ENCODE results near the gene DRG2.

The DRG2 gene

GRCh38 chr17:18070861-18071340, 16.8 kb upstream of the DRG2 start:
- TF ChIP-seq EP300 (IDR thresholded peaks at IDR 0.05; ENCODE audit: borderline replicate concordance) = no peak
- no peak for TF ChIP-seq CREB1 (IDR thresholded peaks at IDR 0.05; ENCODE audit: low read depth)
- no peak for TF ChIP-seq USF1 (IDR thresholded peaks at IDR 0.05)
- no peak for TF ChIP-seq YY1 (IDR thresholded peaks at IDR 0.05; ENCODE audit: low read depth)
- no peak for TF ChIP-seq ZBTB7A (IDR thresholded peaks at IDR 0.05; ENCODE audit: low read depth)
- no peak for TF ChIP-seq REST (IDR thresholded peaks at IDR 0.05; ENCODE audit: low read depth)
- no peak for TF ChIP-seq RAD21 (IDR thresholded peaks at IDR 0.05; ENCODE audit: low read depth)
- no peak for TF ChIP-seq TAF1 (IDR thresholded peaks at IDR 0.05; ENCODE audit: low read depth)
- TF ChIP-seq NFIC (IDR thresholded peaks at IDR 0.05) = no peak
- TF ChIP-seq CEBPB (IDR thresholded peaks at IDR 0.05) = no peak
- no peak for TF ChIP-seq EGR1 (IDR thresholded peaks at IDR 0.05)
- TF ChIP-seq TEAD4 (IDR thresholded peaks at IDR 0.05) = no peak
- TF ChIP-seq FOXM1 (IDR thresholded peaks at IDR 0.05; ENCODE audit: borderline replicate concordance, low read depth) = no peak
- no peak for TF ChIP-seq MAX (IDR thresholded peaks at IDR 0.05)

- TF ChIP-seq FOXM1 (IDR thresholded peaks at IDR 0.05; ENCODE audit: borderline replicate concordance, low read depth) = no peak
- TF ChIP-seq NFIC (IDR thresholded peaks at IDR 0.05) = no peak
- no peak for TF ChIP-seq YY1 (IDR thresholded peaks at IDR 0.05; ENCODE audit: low read depth)
- no peak for TF ChIP-seq ZBTB7A (IDR thresholded peaks at IDR 0.05; ENCODE audit: low read depth)
- TF ChIP-seq MAX (IDR thresholded peaks at IDR 0.05) = no peak
- no peak for TF ChIP-seq EP300 (IDR thresholded peaks at IDR 0.05; ENCODE audit: borderline replicate concordance)
- no peak for TF ChIP-seq TAF1 (IDR thresholded peaks at IDR 0.05; ENCODE audit: low read depth)
- no peak for TF ChIP-seq TEAD4 (IDR thresholded peaks at IDR 0.05)
- no peak for TF ChIP-seq USF1 (IDR thresholded peaks at IDR 0.05)
- TF ChIP-seq REST (IDR thresholded peaks at IDR 0.05; ENCODE audit: low read depth) = no peak
- no peak for TF ChIP-seq TCF12 (IDR thresholded peaks at IDR 0.05; ENCODE audit: low read depth)
- TF ChIP-seq CREB1 (IDR thresholded peaks at IDR 0.05; ENCODE audit: low read depth) = no peak
- no peak for TF ChIP-seq CEBPB (IDR thresholded peaks at IDR 0.05)
- no peak for TF ChIP-seq RAD21 (IDR thresholded peaks at IDR 0.05; ENCODE audit: low read depth)
- no peak for TF ChIP-seq EGR1 (IDR thresholded peaks at IDR 0.05)
These were observed 16.0 kb upstream of the DRG2 start for GRCh38 chr17:18071751-18072150.

GRCh38 chr17:18074566-18075272, 13.0 kb upstream of the DRG2 start:
- TF ChIP-seq NFIC (IDR thresholded peaks at IDR 0.05) (no peak), USF1 (IDR thresholded peaks at IDR 0.05) (no peak), CREB1 (IDR thresholded peaks at IDR 0.05; ENCODE audit: low read depth) (no peak), EP300 (IDR thresholded peaks at IDR 0.05; ENCODE audit: borderline replicate concordance) (no peak)

- TF ChIP-seq REST (IDR thresholded peaks at IDR 0.05; ENCODE audit: low read depth) (no peak), EGR1 (IDR thresholded peaks at IDR 0.05) (no peak), TAF1 (IDR thresholded peaks at IDR 0.05; ENCODE audit: low read depth) (no peak), CEBPB (IDR thresholded peaks at IDR 0.05) (no peak), YY1 (IDR thresholded peaks at IDR 0.05; ENCODE audit: low read depth) (no peak)
These were observed 10.8 kb upstream of the DRG2 start for GRCh38 chr17:18076936-18077335.
